ENCODE data around the gene HOXA3.

GRCh38 chr7:27064661-27065060, 87.7 kb downstream of the HOXA3 start:
- TF ChIP-seq CTCF (conservative IDR thresholded peaks at IDR 0.05 in 1 of 2, IDR thresholded peaks at IDR 0.05 in 1 of 2; ENCODE audit: low read depth in 1 of 2, low read length in 2 of 2): no peak
- no peak for TF ChIP-seq EZH2 (IDR thresholded peaks at IDR 0.05; ENCODE audit: low read length, missing control alignments)

Measured in fibroblast of lung (primary cell).